K562 (cell line): ENCODE data around the gene KCTD16. TPM values are rescaled to one million over a fixed set of nuclear protein-coding genes. Genes with fewer than 3 reads are reported as not detected.

Experiments
- ATAC-seq: fragments of 200-7000 bp; cut with Tn5 transposase; 3 replicates; pipeline ENCODE4 v1.9.1; 2020; ENCODE audit warnings: moderate library complexity
- BruUV-seq: library from RNA; stranded (reverse); fragments of 400-500 nt; replicated peaks from 2 replicates; lab custom pipeline; 2021; lab: Mats Ljungman, UMichigan
- CTCF ChIA-PET: fragments of 300-600 bp; formaldehyde crosslinking; extraction: SDS; loops from one replicate; lab custom pipeline; 2021; ENCODE audit warnings: low intra/inter-chr PET ratio; lab: Yijun Ruan, JAX
- POLR2A ChIA-PET: fragments of 300-600, 350-650 bp; sonication (Branson Sonifier 250); formaldehyde crosslinking; extraction: SDS; loops from one replicate; lab custom pipeline; 2021; ENCODE audit warnings: antibody characterized with exemption, inconsistent platforms; lab: Yijun Ruan, JAX
- DNase-seq, 4 experiments: peaks; one replicate each; pipeline versions ENCODE4 v3.0.0 to v3.0.0-alpha.2; 2011 to 2018; ENCODE audit warnings: low spot score in 3 of 4, mixed read lengths in 3 of 4; ENCODE audit errors: extremely low read depth in 1 of 4
- FAIRE-seq: peaks from 2 replicates; lab custom pipeline; 2011; peaks lifted over from hg19 to GRCh38; lab: Jason Lieb, UNC
- H2AFZ ChIP-seq: 2 replicates; pipeline ENCODE4 v1.6.0; 2011; ENCODE audit warnings: low read depth, low read length, control low read depth, inconsistent platforms
- H3K27ac ChIP-seq: fragments of 200-600 bp; 3 replicates; pipeline ENCODE4 v1.8.0; 2011; ENCODE audit warnings: low read depth, mild to moderate bottlenecking, control low read depth, inconsistent platforms, low read length, moderate library complexity, mixed read lengths; ENCODE audit errors: extremely low read depth
- H3K27me3 ChIP-seq, 2 experiments: fragments of 300-600 bp in 1 of 2; 2 replicates in 1 of 2; 3 replicates in 1 of 2; pipeline versions ENCODE4 v1.6.0 to v1.8.0; 2011; ENCODE audit warnings: inconsistent platforms in 2 of 2, low read length in 2 of 2, mild to moderate bottlenecking in 1 of 2, mixed read lengths in 1 of 2, moderate library complexity in 1 of 2; ENCODE audit not compliant: control insufficient read depth in 2 of 2, insufficient read depth in 2 of 2
- H3K36me3 ChIP-seq: fragments of 300-600 bp; 3 replicates; pipeline ENCODE4 v1.8.0; 2011; ENCODE audit warnings: mild to moderate bottlenecking, low read length, inconsistent platforms; ENCODE audit not compliant: control insufficient read depth, insufficient read depth
- H3K4me1 ChIP-seq, 2 experiments: fragments of 200-600 bp in 1 of 2; replicated peaks in 1 of 2; 2 replicates in 1 of 2; 3 replicates in 1 of 2; pipeline versions ENCODE4 v1.5.1 to v1.8.0; 2011; ENCODE audit warnings: inconsistent platforms in 2 of 2, low read length in 2 of 2, mild to moderate bottlenecking in 1 of 2, mixed read lengths in 1 of 2, moderate library complexity in 1 of 2; ENCODE audit not compliant: control insufficient read depth in 2 of 2, insufficient read depth in 2 of 2
- H3K4me2 ChIP-seq: 2 replicates; pipeline ENCODE4 v1.6.1; 2011; ENCODE audit warnings: low read length, control low read depth, inconsistent platforms, mixed read lengths; ENCODE audit not compliant: insufficient read depth
- H3K4me3 ChIP-seq: fragments of 200-600 bp; sonication (generic), shearing (Covaris generic); 2 replicates; pipeline ENCODE4 v1.5.1; 2016; ENCODE audit warnings: control low read depth, inconsistent platforms
- H3K79me2 ChIP-seq: fragments of 200-600 bp; 3 replicates; pipeline ENCODE4 v1.8.0; 2011; ENCODE audit warnings: low read length, inconsistent platforms; ENCODE audit not compliant: control insufficient read depth, insufficient read depth
- H3K9ac ChIP-seq, 2 experiments: 2 replicates each; pipeline versions ENCODE4 v1.6.0 to v1.6.1; 2011; ENCODE audit warnings: low read depth in 2 of 2, low read length in 2 of 2, control low read depth in 1 of 2, inconsistent platforms in 1 of 2, mild to moderate bottlenecking in 1 of 2, mixed read lengths in 1 of 2; ENCODE audit not compliant: insufficient read depth in 1 of 2
- H3K9me1 ChIP-seq: one replicate; pipeline ENCODE4 v1.6.0; 2011; ENCODE audit warnings: inconsistent platforms, mild to moderate bottlenecking, low read length, moderate library complexity; ENCODE audit not compliant: control insufficient read depth, insufficient read depth
- H3K9me3 ChIP-seq: replicated peaks from 2 replicates; pipeline ENCODE4 v1.5.1; 2011; ENCODE audit warnings: low read depth, low read length, inconsistent platforms; ENCODE audit not compliant: control insufficient read depth, insufficient read depth
- H4K20me1 ChIP-seq: replicated peaks from 2 replicates; pipeline ENCODE4 v1.6.1; 2011; ENCODE audit warnings: low read length, inconsistent platforms, mixed read lengths; ENCODE audit not compliant: control insufficient read depth, insufficient read depth
- GTF2E2 ChIP-seq: fragments of 200-800 bp; sonication (Bioruptor generic); IDR thresholded peaks from 2 replicates; pipeline ENCODE4 v1.6.1; 2016; ENCODE audit warnings: missing genetic modification characterization, missing compliant biosample characterization
- KLF1 ChIP-seq: fragments of 450-650 bp; IDR thresholded peaks from 2 replicates; pipeline ENCODE4 v1.6.1; 2016; ENCODE audit warnings: missing genetic modification characterization, missing compliant biosample characterization
- RFX1 ChIP-seq: fragments of 450-650 bp; IDR thresholded peaks from 2 replicates; pipeline ENCODE4 v1.6.1; 2016; ENCODE audit warnings: mild to moderate bottlenecking, moderate library complexity
- SAFB2 ChIP-seq: fragments of 200-400 bp; formaldehyde crosslinking; IDR thresholded peaks from 2 replicates; pipeline ENCODE4 v1.6.1; 2018; ENCODE audit warnings: borderline replicate concordance, low read length, low read depth, moderate library complexity; ENCODE audit not compliant: severe bottlenecking
- SETDB1 ChIP-seq: IDR thresholded peaks from one replicate; pipeline ENCODE4 v1.6.1; 2012; ENCODE audit warnings: low read length, control low read depth, inconsistent platforms
- SP1 ChIP-seq: sonication (generic); formaldehyde crosslinking; IDR thresholded peaks from 2 replicates; pipeline ENCODE4 v1.8.1; 2022; ENCODE audit warnings: mild to moderate bottlenecking, missing genetic modification reagents
- TAF15 ChIP-seq: fragments of 200-400 bp; formaldehyde crosslinking; IDR thresholded peaks from 2 replicates; pipeline ENCODE4 v1.6.1; 2017; ENCODE audit warnings: mild to moderate bottlenecking, low read depth, low read length, moderate library complexity
- ZNF224 ChIP-seq: sonication (generic); formaldehyde crosslinking; IDR thresholded peaks from 2 replicates; pipeline ENCODE4 v1.8.0; 2022; ENCODE audit warnings: mild to moderate bottlenecking, missing genetic modification reagents
- WGBS: fragments of 100-300 bp; shearing (Covaris generic); methylation state at CpG from one replicate; pipeline ENCODE4 v1.1.6; 2016; ENCODE audit warnings: low coverage, mixed read lengths; ENCODE audit not compliant: insufficient coverage; ENCODE audit errors: missing lambda C conversion rate; 5-methylcytosine and 5-hydroxymethylcytosine counted together
- in situ Hi-C: fragments of 300-500 bp; cut with MboI; formaldehyde crosslinking; loops from 4 replicates; pipeline ENCODE4 v1.15.0; 2018; ENCODE audit warnings: inconsistent platforms, mixed read lengths
- intact Hi-C: fragments of 100-400 bp; cut with micrococcal nuclease; formaldehyde crosslinking; loops from 2 replicates; pipeline ENCODE4 v1.14.2; 2022
- polyA plus RNA-seq, 8 experiments: library from polyadenylated mRNA; depleted of rRNA in 4 of 8; stranded (reverse) in 5 of 8; unstranded in 3 of 8; fragments of >200 nt; fragmentation: Nextera tagmentation in 2 of 8; fragmentation: Illumina TruSeq in 1 of 8; extraction: Ambion mirVana in 2 of 8; extraction: Trizol in 1 of 8; gene quantifications; 2 replicates each; pipeline versions ENCODE4 v1.2.1 to v1.2.3, GENCODE V29; 2011 to 2014; ENCODE audit warnings: inconsistent platforms in 1 of 8, missing spikeins in 1 of 8
- total RNA-seq, 7 experiments: library from RNA; depleted of rRNA in 6 of 7; stranded (reverse); fragments of >200 nt in 6 of 7; fragmentation: Illumina TruSeq in 2 of 7; extraction: Trizol in 2 of 7; gene quantifications; 2 replicates each; pipeline versions ENCODE4 v1.2.1 to v1.2.3, GENCODE V29; 2011 to 2021; ENCODE audit warnings: low replicate concordance in 1 of 7
- TF ChIP-seq, protein P1 (sequence below): fragments of 200-600 bp; sonication (generic); IDR thresholded peaks from one replicate; pipeline ENCODE4 v1.6.1; 2012; ENCODE audit warnings: mild to moderate bottlenecking, low read depth, low read length, inconsistent platforms
- TF ChIP-seq, protein P2 (sequence below): fragments of 250-450 bp; sonication (Bioruptor Pico); IDR thresholded peaks from 2 replicates; pipeline ENCODE4 v1.8.0; 2022; ENCODE audit warnings: inconsistent platforms

Gene KCTD16
- total and polyA plus RNA-seq, 9 of the 15 experiments (the other 6 are each of a cell fraction or from before 2014, with no cell fraction given) = 0.04 TPM; not detected in 8

DNA sequence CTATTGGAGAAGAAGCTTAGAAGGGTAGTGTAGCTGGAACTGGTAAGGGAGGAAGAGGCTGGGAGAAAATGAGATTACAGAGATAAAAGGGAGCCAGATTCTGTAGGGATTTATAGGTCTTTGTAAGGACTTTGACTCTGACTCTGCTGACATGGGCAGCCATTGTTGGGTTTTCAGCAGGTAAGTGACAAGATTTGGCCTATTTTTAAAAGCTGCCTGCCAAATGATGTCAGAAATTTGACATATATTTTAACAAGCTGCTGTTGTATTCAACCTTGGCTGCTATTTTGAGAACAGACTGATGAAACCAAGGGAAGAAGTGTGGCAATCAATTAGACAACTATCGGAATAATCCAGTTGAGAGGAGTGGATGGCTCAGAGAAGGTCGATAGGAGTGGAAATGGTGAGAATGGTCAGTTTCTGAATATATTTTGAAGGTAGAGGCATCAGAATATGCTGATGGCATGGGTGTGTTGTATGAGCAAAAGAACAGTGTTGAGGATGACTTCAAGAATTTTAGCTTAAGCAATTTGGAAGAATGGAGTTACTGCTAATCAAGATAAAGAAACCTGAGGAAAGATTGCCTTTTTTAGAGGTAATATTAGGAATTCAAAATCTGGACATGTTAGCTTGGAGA lies 56.8 kb downstream of the KCTD16 start:
- FAIRE-seq (no peak), DNase-seq (no peak), ATAC-seq (no peak)
- no peak overlapping the region for H3K9ac ChIP-seq
- H3K36me3 ChIP-seq = no peaks in the 10 kb centered on the region
- no peaks in the 10 kb centered on the region for H3K9me1 ChIP-seq
- no peak overlapping the region for H2AFZ ChIP-seq
- CTCF ChIA-PET = no interaction called here
- intact Hi-C loops (no loop called here), in situ Hi-C loops (no loop called here)
- BruUV-seq = no TSS peak
- H3K27me3 ChIP-seq = no peaks in the 10 kb centered on the region
- H3K27ac ChIP-seq = no peak overlapping the region
- H4K20me1 ChIP-seq = no peaks in the 10 kb centered on the region
- no peaks in the 10 kb centered on the region for H3K9me3 ChIP-seq
- H3K4me1 ChIP-seq = no peaks in the 10 kb centered on the region
- no peak overlapping the region for H3K4me3 ChIP-seq
- H3K4me2 ChIP-seq = no peak overlapping the region
- 0% methylated on average over 2 of the region's 2 CpGs for WGBS
- POLR2A ChIA-PET = interaction anchor here (1.0 kb wide), 1 partner anchor 17 kb away, joined by 3 read pairs; no protein-coding TSS in a partner anchor
- H3K79me2 ChIP-seq = no peaks in the 10 kb centered on the region
- TF ChIP-seq, protein P1, sequence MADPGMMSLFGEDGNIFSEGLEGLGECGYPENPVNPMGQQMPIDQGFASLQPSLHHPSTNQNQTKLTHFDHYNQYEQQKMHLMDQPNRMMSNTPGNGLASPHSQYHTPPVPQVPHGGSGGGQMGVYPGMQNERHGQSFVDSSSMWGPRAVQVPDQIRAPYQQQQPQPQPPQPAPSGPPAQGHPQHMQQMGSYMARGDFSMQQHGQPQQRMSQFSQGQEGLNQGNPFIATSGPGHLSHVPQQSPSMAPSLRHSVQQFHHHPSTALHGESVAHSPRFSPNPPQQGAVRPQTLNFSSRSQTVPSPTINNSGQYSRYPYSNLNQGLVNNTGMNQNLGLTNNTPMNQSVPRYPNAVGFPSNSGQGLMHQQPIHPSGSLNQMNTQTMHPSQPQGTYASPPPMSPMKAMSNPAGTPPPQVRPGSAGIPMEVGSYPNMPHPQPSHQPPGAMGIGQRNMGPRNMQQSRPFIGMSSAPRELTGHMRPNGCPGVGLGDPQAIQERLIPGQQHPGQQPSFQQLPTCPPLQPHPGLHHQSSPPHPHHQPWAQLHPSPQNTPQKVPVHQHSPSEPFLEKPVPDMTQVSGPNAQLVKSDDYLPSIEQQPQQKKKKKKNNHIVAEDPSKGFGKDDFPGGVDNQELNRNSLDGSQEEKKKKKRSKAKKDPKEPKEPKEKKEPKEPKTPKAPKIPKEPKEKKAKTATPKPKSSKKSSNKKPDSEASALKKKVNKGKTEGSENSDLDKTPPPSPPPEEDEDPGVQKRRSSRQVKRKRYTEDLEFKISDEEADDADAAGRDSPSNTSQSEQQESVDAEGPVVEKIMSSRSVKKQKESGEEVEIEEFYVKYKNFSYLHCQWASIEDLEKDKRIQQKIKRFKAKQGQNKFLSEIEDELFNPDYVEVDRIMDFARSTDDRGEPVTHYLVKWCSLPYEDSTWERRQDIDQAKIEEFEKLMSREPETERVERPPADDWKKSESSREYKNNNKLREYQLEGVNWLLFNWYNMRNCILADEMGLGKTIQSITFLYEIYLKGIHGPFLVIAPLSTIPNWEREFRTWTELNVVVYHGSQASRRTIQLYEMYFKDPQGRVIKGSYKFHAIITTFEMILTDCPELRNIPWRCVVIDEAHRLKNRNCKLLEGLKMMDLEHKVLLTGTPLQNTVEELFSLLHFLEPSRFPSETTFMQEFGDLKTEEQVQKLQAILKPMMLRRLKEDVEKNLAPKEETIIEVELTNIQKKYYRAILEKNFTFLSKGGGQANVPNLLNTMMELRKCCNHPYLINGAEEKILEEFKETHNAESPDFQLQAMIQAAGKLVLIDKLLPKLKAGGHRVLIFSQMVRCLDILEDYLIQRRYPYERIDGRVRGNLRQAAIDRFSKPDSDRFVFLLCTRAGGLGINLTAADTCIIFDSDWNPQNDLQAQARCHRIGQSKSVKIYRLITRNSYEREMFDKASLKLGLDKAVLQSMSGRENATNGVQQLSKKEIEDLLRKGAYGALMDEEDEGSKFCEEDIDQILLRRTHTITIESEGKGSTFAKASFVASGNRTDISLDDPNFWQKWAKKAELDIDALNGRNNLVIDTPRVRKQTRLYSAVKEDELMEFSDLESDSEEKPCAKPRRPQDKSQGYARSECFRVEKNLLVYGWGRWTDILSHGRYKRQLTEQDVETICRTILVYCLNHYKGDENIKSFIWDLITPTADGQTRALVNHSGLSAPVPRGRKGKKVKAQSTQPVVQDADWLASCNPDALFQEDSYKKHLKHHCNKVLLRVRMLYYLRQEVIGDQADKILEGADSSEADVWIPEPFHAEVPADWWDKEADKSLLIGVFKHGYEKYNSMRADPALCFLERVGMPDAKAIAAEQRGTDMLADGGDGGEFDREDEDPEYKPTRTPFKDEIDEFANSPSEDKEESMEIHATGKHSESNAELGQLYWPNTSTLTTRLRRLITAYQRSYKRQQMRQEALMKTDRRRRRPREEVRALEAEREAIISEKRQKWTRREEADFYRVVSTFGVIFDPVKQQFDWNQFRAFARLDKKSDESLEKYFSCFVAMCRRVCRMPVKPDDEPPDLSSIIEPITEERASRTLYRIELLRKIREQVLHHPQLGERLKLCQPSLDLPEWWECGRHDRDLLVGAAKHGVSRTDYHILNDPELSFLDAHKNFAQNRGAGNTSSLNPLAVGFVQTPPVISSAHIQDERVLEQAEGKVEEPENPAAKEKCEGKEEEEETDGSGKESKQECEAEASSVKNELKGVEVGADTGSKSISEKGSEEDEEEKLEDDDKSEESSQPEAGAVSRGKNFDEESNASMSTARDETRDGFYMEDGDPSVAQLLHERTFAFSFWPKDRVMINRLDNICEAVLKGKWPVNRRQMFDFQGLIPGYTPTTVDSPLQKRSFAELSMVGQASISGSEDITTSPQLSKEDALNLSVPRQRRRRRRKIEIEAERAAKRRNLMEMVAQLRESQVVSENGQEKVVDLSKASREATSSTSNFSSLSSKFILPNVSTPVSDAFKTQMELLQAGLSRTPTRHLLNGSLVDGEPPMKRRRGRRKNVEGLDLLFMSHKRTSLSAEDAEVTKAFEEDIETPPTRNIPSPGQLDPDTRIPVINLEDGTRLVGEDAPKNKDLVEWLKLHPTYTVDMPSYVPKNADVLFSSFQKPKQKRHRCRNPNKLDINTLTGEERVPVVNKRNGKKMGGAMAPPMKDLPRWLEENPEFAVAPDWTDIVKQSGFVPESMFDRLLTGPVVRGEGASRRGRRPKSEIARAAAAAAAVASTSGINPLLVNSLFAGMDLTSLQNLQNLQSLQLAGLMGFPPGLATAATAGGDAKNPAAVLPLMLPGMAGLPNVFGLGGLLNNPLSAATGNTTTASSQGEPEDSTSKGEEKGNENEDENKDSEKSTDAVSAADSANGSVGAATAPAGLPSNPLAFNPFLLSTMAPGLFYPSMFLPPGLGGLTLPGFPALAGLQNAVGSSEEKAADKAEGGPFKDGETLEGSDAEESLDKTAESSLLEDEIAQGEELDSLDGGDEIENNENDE = no peak
- TF ChIP-seq SETDB1 (no peak), RFX1 (no peak), GTF2E2 (tag) (no peak), SAFB2 (no peak), KLF1 (tag) (no peak), SP1 (no peak), TAF15 (no peak), ZNF224 (CRISPR knock-in tag) (no peak)
- TF ChIP-seq, protein P2, sequence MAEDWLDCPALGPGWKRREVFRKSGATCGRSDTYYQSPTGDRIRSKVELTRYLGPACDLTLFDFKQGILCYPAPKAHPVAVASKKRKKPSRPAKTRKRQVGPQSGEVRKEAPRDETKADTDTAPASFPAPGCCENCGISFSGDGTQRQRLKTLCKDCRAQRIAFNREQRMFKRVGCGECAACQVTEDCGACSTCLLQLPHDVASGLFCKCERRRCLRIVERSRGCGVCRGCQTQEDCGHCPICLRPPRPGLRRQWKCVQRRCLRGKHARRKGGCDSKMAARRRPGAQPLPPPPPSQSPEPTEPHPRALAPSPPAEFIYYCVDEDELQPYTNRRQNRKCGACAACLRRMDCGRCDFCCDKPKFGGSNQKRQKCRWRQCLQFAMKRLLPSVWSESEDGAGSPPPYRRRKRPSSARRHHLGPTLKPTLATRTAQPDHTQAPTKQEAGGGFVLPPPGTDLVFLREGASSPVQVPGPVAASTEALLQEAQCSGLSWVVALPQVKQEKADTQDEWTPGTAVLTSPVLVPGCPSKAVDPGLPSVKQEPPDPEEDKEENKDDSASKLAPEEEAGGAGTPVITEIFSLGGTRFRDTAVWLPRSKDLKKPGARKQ (CRISPR knock-in tag) = no peak
